ENCODE measurements around the gene SDR42E2. TPM values are rescaled to one million over a fixed set of nuclear protein-coding genes. Genes with fewer than 3 reads are reported as not detected.
"Not testable (repeated sequence)": the region's sequence is repeated elsewhere in the genome, so short reads cannot be mapped to it uniquely, and the experiment has no call there.

Gene SDR42E2
- total RNA-seq, 2 donors from 2014 or later, result 1.5 to 2.3 TPM

DNA sequence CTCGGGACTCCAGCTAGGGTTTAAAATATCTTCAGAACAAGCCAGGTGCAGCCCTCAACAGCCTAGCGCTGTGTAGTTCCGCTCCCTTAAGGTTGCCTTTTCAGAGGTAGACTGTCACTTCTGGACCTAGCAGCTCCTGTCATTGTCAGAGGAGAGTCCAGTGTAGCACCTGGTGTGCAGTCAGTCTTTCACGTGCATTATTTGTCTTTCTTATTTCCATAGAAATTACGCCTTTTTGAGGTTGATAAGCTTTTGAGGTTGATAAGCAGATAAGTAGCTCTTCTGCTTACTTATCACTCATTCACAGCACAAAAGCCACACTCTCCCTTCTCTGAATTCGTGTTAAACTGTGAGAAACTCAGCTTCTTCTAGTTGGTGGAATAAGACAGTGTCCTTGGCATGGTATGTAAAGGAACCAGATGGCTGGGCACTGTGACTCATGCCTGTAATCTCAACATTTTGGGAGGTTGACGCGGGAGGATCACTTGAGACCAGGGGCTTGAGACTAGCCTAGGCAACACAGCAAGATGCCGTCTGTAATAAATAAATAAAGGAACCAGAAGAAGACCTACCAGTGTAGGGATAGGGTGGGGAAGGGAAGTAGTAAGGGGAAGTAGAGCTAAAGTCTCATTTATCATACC, 54.0 kb downstream of the SDR42E2 start:
- peaks cover 5% of the 10 kb centered on the region for H3K36me3 Mint-ChIP-seq (ENCODE audit: low read depth)
- peak; percentile 27 for ATAC-seq
- no peaks in the 10 kb centered on the region for H3K27me3 Mint-ChIP-seq
- peaks cover 22% of the 10 kb centered on the region for H3K4me1 Mint-ChIP-seq
- no peak for DNase-seq
- H3K4me3 Mint-ChIP-seq, result no peak overlapping the region
- H3K27ac Mint-ChIP-seq, result no peak overlapping the region
- no peaks in the 10 kb centered on the region for H3K9me3 ChIP-seq (ENCODE audit: control insufficient read depth, low read length, poor library complexity, severe bottlenecking)

DNA sequence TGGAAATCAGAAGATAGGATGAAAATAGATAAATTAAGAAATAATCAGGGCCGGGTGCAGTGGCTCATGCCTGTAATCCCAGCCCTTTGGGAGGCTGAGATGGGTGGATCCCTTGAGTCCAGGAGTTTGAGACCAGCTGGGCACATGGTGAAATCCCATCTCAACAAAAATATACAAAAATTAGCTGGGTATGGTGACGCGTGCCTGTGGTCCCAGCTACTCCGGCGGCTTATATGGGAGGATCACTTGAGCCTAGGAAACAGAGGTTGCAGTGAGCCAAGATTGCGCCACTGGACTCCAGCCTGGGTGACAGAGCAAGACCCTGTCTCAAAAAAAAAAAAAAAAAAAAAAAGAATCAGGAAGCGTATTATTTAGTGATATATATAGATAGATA, 54.5 kb downstream of the SDR42E2 start:
- H3K27ac Mint-ChIP-seq; DNase-seq; H3K36me3 Mint-ChIP-seq (ENCODE audit: low read depth); H3K4me3 Mint-ChIP-seq; H3K9me3 ChIP-seq (ENCODE audit: control insufficient read depth, low read length, poor library complexity, severe bottlenecking); H3K27me3 Mint-ChIP-seq; ATAC-seq: not testable (repeated sequence)
- H3K4me1 Mint-ChIP-seq, result peaks cover 21% of the 10 kb centered on the region

DNA sequence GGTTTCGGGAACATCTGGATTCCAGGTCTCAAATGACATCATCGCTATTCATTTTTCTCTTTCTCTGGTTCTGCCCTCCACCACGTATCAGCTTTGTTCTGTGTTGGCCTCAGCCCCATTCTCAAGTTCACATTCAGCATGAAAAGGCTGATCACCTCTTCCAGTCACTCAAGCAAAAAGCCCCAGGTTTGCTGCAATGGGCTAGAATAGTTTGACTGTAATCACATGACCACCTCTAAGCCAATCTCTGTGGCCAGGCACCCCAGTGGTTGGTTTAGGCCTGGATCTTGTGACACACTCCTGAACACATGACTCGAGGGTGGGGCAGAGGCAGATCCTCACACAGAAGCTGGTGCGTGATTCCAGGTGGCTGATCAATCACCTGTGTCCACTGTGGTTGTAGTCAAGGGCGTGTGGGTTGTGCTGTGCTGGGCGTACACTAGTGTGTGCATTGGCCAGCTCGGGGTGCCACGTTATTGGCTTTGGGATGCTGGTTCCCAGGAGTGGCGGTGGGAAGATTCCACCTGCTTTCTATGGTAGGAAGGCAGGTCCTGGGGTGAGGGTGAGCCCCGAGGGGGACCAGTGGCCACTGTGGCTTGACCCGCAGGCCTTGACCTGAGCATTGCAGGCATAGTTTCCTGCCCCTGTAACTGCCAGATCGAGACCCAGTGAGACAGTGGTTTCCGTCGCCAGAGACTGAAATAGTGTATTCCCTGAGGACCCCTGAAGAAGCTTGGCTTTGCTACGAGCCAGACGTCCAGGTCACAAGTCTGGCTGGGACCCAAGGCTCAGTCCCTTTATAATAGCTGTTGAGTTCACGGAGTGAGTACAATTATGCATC, 55.8 kb downstream of the SDR42E2 start:
- Mint-ChIP-seq H3K4me1 (peaks cover 19% of the 10 kb centered on the region), H3K4me3 (no peak overlapping the region), H3K27me3 (no peaks in the 10 kb centered on the region), H3K36me3 (ENCODE audit: low read depth) (peaks cover 5% of the 10 kb centered on the region), H3K27ac (peak overlapping the region; percentile 39)
- ATAC-seq (peak; percentile 75), DNase-seq (no peak)
- no peaks in the 10 kb centered on the region for H3K9me3 ChIP-seq (ENCODE audit: control insufficient read depth, low read length, poor library complexity, severe bottlenecking)

GRCh38 chr16:22219389-22220068, 57.2 kb downstream of the SDR42E2 start:
- DNase-seq (no peak), ATAC-seq (no peak)
- Mint-ChIP-seq H3K4me3 (no peak overlapping the region), H3K27ac (peak overlapping the region; percentile 39), H3K36me3 (ENCODE audit: low read depth) (peaks cover under 1% of the 10 kb centered on the region), H3K27me3 (no peaks in the 10 kb centered on the region), H3K4me1 (peaks cover 8% of the 10 kb centered on the region)
- H3K9me3 ChIP-seq (ENCODE audit: control insufficient read depth, low read length, poor library complexity, severe bottlenecking), result no peaks in the 10 kb centered on the region

- H3K27ac Mint-ChIP-seq, result peak overlapping the region; percentile 74
- DNase-seq, result no peak
- no peaks in the 10 kb centered on the region for H3K9me3 ChIP-seq (ENCODE audit: control insufficient read depth, low read length, poor library complexity, severe bottlenecking)
- H3K4me3 Mint-ChIP-seq, result no peak overlapping the region
- H3K4me1 Mint-ChIP-seq, result peaks cover 11% of the 10 kb centered on the region
- H3K27me3 Mint-ChIP-seq, result no peaks in the 10 kb centered on the region
- no peaks in the 10 kb centered on the region for H3K36me3 Mint-ChIP-seq (ENCODE audit: low read depth)
- no peak for ATAC-seq
Observed at GRCh38 chr16:22220069-22220440, 57.7 kb downstream of the SDR42E2 start.

DNA sequence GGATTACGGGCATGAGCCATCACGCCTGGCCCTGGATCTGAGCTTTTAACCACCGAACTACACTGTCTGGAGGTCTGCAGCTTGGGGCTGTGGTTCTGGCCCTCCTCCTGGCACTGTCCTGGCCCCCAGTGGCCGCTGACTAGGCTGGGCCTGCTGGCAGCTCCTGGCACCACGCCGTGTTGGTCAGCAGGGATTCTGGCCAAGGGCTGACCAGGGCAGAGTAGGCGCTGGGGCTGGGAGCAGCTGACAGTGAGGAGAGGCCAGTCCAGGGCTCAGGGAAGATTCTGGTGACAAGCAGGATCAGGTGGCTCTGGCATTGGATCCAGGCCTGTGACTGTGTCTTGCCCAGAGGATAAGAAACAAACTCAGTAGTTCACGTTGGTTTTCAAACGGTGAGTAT, 58.4 kb downstream of the SDR42E2 start:
- Mint-ChIP-seq H3K36me3 (ENCODE audit: low read depth) (no peaks in the 10 kb centered on the region), H3K27ac (peak overlapping the region; percentile 74)
- no peak for ATAC-seq

DNA sequence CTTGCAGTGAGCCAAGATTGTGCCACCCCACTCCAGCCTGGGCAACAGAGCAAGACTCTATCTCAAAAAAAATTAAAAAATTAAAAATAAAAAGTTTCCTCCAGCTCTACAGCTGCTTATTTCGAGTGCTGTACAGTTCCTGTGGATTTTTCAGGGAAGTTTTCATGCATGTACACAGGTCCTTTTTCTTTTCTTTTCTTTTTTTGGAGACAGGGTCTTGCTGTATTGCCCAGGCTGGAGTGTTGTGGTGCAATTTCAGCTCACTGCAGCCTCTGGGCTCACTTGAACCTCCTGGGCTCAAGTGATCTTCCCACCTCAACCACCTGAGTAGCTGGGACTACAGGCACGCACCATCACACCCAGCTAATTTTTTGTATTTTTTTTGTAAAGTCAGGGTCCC, 59.7 kb downstream of the SDR42E2 start:
- H3K27me3 Mint-ChIP-seq, result no peaks in the 10 kb centered on the region
- no peaks in the 10 kb centered on the region for H3K36me3 Mint-ChIP-seq (ENCODE audit: low read depth)
- H3K27ac Mint-ChIP-seq, result no peak overlapping the region
- no peak for ATAC-seq
- DNase-seq, result no peak
- peaks cover 7% of the 10 kb centered on the region for H3K4me1 Mint-ChIP-seq
- no peaks in the 10 kb centered on the region for H3K9me3 ChIP-seq (ENCODE audit: control insufficient read depth, low read length, poor library complexity, severe bottlenecking)
- no peak overlapping the region for H3K4me3 Mint-ChIP-seq

More for the DNA sequence above, 58.4 kb downstream of the SDR42E2 start:
- Mint-ChIP-seq H3K27me3 (no peaks in the 10 kb centered on the region), H3K4me3 (no peak overlapping the region), H3K4me1 (peaks cover 11% of the 10 kb centered on the region)
- no peaks in the 10 kb centered on the region for H3K9me3 ChIP-seq (ENCODE audit: control insufficient read depth, low read length, poor library complexity, severe bottlenecking)
- no peak for DNase-seq

GRCh38 chr16:22222998-22223397, 60.7 kb downstream of the SDR42E2 start:
- H3K4me3 Mint-ChIP-seq, result no peak overlapping the region
- H3K9me3 ChIP-seq (ENCODE audit: control insufficient read depth, low read length, poor library complexity, severe bottlenecking), result no peaks in the 10 kb centered on the region
- DNase-seq (no peak), ATAC-seq (no peak)
- H3K36me3 Mint-ChIP-seq (ENCODE audit: low read depth), result no peaks in the 10 kb centered on the region
- no peak overlapping the region for H3K27ac Mint-ChIP-seq
- no peaks in the 10 kb centered on the region for H3K27me3 Mint-ChIP-seq
- peaks cover 7% of the 10 kb centered on the region for H3K4me1 Mint-ChIP-seq

- Mint-ChIP-seq H3K27me3 (no peaks in the 10 kb centered on the region), H3K4me3 (no peak overlapping the region), H3K36me3 (ENCODE audit: low read depth) (no peaks in the 10 kb centered on the region), H3K27ac (no peak overlapping the region), H3K4me1 (peaks cover 7% of the 10 kb centered on the region)
- H3K9me3 ChIP-seq (ENCODE audit: control insufficient read depth, low read length, poor library complexity, severe bottlenecking), result no peaks in the 10 kb centered on the region
- DNase-seq (no peak), ATAC-seq (no peak)
Observed at GRCh38 chr16:22225060-22225459, 62.8 kb downstream of the SDR42E2 start.

DNA sequence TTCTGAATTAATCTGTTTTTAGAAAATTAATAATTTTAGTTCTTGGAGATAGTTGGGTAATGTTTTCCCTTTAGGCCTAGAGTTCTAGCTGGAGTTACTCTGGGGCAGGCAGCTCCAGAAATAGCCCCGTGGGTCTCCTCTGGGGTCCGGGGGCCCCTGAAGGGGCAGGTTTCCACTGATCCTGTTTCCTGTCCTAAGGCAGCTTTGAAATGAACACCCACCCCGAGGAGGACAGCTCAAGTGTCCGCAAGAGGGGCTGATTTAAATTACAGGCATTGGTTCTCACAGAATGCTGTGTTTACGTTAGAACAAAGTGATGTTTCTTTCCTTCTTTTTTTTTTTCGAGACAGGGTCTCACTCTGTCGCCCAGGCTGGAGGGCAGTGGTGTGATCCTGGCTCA, 67.6 kb downstream of the SDR42E2 start:
- H3K4me1 Mint-ChIP-seq, result peaks cover 5% of the 10 kb centered on the region
- H3K4me3 Mint-ChIP-seq, result no peak overlapping the region
- H3K9me3 ChIP-seq (ENCODE audit: control insufficient read depth, low read length, poor library complexity, severe bottlenecking), result no peaks in the 10 kb centered on the region
- no peaks in the 10 kb centered on the region for H3K27me3 Mint-ChIP-seq
- peaks cover 4% of the 10 kb centered on the region for H3K36me3 Mint-ChIP-seq (ENCODE audit: low read depth)
- H3K27ac Mint-ChIP-seq, result no peak overlapping the region
- DNase-seq (no peak), ATAC-seq (no peak)

GRCh38 chr16:22232277-22233036, 70.2 kb downstream of the SDR42E2 start:
- H3K27me3 Mint-ChIP-seq, result no peaks in the 10 kb centered on the region
- H3K9me3 ChIP-seq (ENCODE audit: control insufficient read depth, low read length, poor library complexity, severe bottlenecking), result no peaks in the 10 kb centered on the region
- no peak overlapping the region for H3K4me3 Mint-ChIP-seq
- peaks cover 4% of the 10 kb centered on the region for H3K36me3 Mint-ChIP-seq (ENCODE audit: low read depth)
- H3K4me1 Mint-ChIP-seq, result peaks cover 4% of the 10 kb centered on the region
- no peak for DNase-seq
- no peak overlapping the region for H3K27ac Mint-ChIP-seq
- ATAC-seq, result no peak

GRCh38 chr16:22233037-22233372, 70.7 kb downstream of the SDR42E2 start:
- ATAC-seq (no peak), DNase-seq (no peak)
- H3K36me3 Mint-ChIP-seq (ENCODE audit: low read depth), result peaks cover 4% of the 10 kb centered on the region
- H3K9me3 ChIP-seq (ENCODE audit: control insufficient read depth, low read length, poor library complexity, severe bottlenecking), result no peaks in the 10 kb centered on the region
- no peaks in the 10 kb centered on the region for H3K27me3 Mint-ChIP-seq
- no peak overlapping the region for H3K27ac Mint-ChIP-seq
- H3K4me1 Mint-ChIP-seq, result peaks cover 6% of the 10 kb centered on the region
- no peak overlapping the region for H3K4me3 Mint-ChIP-seq
